Stimulated activated CD4-positive, alpha-beta T cell treated with anti-CD3 and anti-CD28 coated beads, TNF-alpha, amount 100 ng/mL, for 48 hours (primary cell): ENCODE measurements around the gene UNC5C.

Source experiments
- DNase-seq, 3 donors: peaks; one replicate each; pipeline ENCODE4 v3.0.0-alpha.2; 2020; ENCODE audit warnings: low read depth in 3 of 3

Gene UNC5C

GRCh38 chr4:95348418-95348817, 200.4 kb downstream of the UNC5C start:
- DNase-seq: no peak

GRCh38 chr4:95343235-95343634, 205.5 kb downstream of the UNC5C start:
- no peak for DNase-seq

- DNase-seq: no peak
Observed at GRCh38 chr4:95340191-95340590, 208.6 kb downstream of the UNC5C start.

GRCh38 chr4:95325665-95326064, 223.1 kb downstream of the UNC5C start:
- DNase-seq: no peak

GRCh38 chr4:95319169-95319568, 229.6 kb downstream of the UNC5C start:
- no peak for DNase-seq

GRCh38 chr4:95318483-95318882, 230.3 kb downstream of the UNC5C start:
- no peak for DNase-seq

GRCh38 chr4:95318044-95318443, 230.7 kb downstream of the UNC5C start:
- no peak for DNase-seq

- no peak for DNase-seq
Observed at GRCh38 chr4:95317085-95317793, 231.5 kb downstream of the UNC5C start.

GRCh38 chr4:95314573-95314972, 234.2 kb downstream of the UNC5C start:
- DNase-seq: no peak

GRCh38 chr4:95304898-95305297, 243.9 kb downstream of the UNC5C start:
- DNase-seq: no peak

GRCh38 chr4:95300304-95300703, 248.5 kb downstream of the UNC5C start:
- no peak for DNase-seq

- no peak for DNase-seq
Observed at GRCh38 chr4:95296052-95296451, 252.7 kb downstream of the UNC5C start.

- no peak for DNase-seq
Observed at GRCh38 chr4:95295157-95295556, 253.6 kb downstream of the UNC5C start.

- DNase-seq: no peak
Observed at GRCh38 chr4:95294321-95294720, 254.5 kb downstream of the UNC5C start.

GRCh38 chr4:95293014-95293413, 255.8 kb downstream of the UNC5C start:
- DNase-seq: no peak

GRCh38 chr4:95290702-95291101, 258.1 kb downstream of the UNC5C start:
- DNase-seq: no peak

GRCh38 chr4:95289028-95289634, 259.6 kb downstream of the UNC5C start:
- no peak for DNase-seq

- DNase-seq: no peak
Observed at GRCh38 chr4:95288552-95288951, 260.2 kb downstream of the UNC5C start.

- no peak for DNase-seq
Observed at GRCh38 chr4:95285797-95286196, 263.0 kb downstream of the UNC5C start.

GRCh38 chr4:95284655-95285054, 264.1 kb downstream of the UNC5C start:
- no peak for DNase-seq

- DNase-seq: no peak
Observed at GRCh38 chr4:95283320-95283719, 265.5 kb downstream of the UNC5C start.

GRCh38 chr4:95272797-95273196, 276.0 kb downstream of the UNC5C start:
- no peak for DNase-seq

- no peak for DNase-seq
Observed at GRCh38 chr4:95272036-95272435, 276.7 kb downstream of the UNC5C start.
